SK-N-DZ (cell line): ENCODE data around the gene LIMS4. TPM values are rescaled to one million over a fixed set of nuclear protein-coding genes. Genes with fewer than 3 reads are reported as not detected.
"Not testable (repeated sequence)": the region's sequence is repeated elsewhere in the genome, so short reads cannot be mapped to it uniquely, and the experiment has no call there.

Source experiments
- DNase-seq: peaks from one replicate; pipeline ENCODE4 v3.0.0-alpha.2; 2015; ENCODE audit warnings: low spot score
- polyA plus RNA-seq, 2 experiments: library from polyadenylated mRNA; depleted of rRNA; stranded (reverse); fragments of >200 nt; gene quantifications; 2 replicates each; pipeline ENCODE4 v1.2.3, GENCODE V29; 2014

Gene LIMS4, protein sequence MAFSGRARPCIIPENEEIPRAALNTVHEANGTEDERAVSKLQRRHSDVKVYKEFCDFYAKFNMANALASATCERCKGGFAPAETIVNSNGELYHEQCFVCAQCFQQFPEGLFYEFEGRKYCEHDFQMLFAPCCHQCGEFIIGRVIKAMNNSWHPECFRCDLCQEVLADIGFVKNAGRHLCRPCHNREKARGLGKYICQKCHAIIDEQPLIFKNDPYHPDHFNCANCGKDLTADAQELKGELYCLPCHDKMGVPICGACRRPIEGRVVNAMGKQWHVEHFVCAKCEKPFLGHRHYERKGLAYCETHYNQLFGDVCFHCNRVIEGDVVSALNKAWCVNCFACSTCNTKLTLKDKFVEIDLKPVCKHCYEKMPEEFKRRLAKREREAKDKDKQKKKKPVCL
- not detected in 2 replicates for polyA plus RNA-seq (2014; cell fraction: cytosol; rRNA removed)
- polyA plus RNA-seq (2014; cell fraction: nucleus; rRNA removed) = not detected in 2 replicates

GRCh38 chr2:110472171-110473058, at the start of gene LIMS4:
Gene LIMS4, minus strand, starts transcription at chr2:110472816. Its CDS starts 38 bp downstream, at chr2:110472778.
- DNase-seq = not testable (repeated sequence)

DNA sequence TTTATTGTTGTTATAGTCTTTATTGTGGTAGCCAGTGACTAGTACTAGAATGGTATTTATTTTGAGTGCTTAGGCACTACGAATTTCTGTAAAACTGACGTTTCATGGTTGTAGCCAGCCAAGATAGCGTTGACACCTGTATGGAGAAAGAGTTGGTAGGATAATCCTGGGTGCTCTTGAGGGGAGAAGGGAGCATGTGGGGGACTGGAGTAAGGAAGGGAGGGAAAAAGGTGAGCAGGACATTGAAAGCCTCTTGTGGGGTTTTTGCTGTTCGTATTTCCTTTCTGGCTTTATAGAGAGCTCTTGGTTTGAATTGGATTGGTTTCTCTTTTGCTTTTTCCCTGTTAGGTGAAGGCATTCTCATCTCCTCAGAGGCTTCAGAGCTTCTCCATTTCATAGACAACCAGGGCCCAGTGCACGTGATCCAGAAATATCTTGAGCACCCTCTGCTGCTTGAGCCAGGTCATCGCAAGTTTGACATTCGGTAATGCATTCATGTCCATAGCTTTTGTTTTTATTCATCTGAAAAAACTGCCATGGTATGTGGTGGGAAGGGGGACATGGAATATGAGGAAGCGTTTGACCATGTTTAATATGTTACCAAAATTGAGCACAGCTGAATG, 27.2 kb upstream of the LIMS4 start:
- DNase-seq = not testable (repeated sequence)

DNA sequence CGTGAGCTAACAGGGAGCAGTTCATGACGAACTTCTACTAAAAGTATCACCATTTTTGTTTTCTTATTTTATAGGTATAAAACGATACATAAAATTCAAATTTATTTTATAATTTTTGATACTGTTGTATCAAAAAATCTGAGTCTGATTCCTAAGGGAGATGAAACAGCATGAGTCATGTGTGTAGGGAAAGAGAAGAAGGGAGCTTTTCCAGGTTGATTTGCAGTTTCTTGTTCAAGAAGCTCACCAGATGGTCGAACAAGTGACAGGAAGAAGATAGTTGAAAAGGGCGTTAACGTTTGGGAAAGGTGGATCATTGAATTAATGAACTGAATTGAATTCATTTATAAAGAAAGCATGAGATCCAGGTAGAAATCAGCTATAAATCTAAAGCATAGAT, 23.4 kb upstream of the LIMS4 start:
- not testable (repeated sequence) for DNase-seq

- not testable (repeated sequence) for DNase-seq
Measured at GRCh38 chr2:110494488-110494887, 21.9 kb upstream of the LIMS4 start.

- DNase-seq = not testable (repeated sequence)
Measured at GRCh38 chr2:110488991-110489390, 16.4 kb upstream of the LIMS4 start.

DNA sequence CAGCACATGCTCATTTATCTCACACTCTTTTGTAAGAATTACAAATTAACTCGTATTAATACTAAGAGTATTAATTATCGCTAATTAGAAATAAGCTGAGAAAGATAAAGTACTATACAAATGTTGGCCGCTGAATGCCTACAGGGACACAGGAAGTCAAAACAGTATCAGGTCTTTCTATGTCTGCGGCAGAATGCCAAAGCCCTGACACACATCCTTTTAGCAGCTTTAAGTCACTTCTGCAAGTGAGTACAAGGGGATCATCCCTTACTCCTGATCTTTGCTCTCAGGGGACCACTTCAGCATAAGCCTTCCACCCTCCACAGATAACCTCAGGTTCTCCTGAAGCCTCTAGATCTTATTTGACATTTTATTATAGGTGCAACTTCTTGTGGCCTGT, 10.1 kb upstream of the LIMS4 start:
- not testable (repeated sequence) for DNase-seq

- DNase-seq = not testable (repeated sequence)
Measured at GRCh38 chr2:110481200-110481599, 8.6 kb upstream of the LIMS4 start.

GRCh38 chr2:110480084-110480483, 7.5 kb upstream of the LIMS4 start:
- DNase-seq = not testable (repeated sequence)

DNA sequence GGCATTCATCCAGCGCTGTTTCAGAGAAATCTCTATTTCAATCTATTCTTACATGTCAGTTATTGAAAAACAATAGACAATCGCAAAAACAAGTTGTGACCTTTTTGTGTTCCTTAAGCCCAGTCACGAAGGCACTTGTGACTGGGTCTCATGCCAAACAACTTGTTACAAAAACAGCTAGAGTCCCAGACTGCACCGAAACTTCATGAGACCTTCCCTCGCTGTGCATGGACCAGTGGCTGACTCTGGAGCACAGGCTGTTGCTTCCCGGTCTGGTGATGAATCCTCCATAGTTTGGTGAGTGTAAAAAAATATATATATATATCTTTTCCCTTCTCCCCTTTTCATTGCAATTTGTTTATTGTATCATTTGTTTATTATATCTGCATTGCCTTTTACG, 4.8 kb upstream of the LIMS4 start:
- DNase-seq = not testable (repeated sequence)

GRCh38 chr2:110476952-110477351, 4.3 kb upstream of the LIMS4 start:
- not testable (repeated sequence) for DNase-seq

DNA sequence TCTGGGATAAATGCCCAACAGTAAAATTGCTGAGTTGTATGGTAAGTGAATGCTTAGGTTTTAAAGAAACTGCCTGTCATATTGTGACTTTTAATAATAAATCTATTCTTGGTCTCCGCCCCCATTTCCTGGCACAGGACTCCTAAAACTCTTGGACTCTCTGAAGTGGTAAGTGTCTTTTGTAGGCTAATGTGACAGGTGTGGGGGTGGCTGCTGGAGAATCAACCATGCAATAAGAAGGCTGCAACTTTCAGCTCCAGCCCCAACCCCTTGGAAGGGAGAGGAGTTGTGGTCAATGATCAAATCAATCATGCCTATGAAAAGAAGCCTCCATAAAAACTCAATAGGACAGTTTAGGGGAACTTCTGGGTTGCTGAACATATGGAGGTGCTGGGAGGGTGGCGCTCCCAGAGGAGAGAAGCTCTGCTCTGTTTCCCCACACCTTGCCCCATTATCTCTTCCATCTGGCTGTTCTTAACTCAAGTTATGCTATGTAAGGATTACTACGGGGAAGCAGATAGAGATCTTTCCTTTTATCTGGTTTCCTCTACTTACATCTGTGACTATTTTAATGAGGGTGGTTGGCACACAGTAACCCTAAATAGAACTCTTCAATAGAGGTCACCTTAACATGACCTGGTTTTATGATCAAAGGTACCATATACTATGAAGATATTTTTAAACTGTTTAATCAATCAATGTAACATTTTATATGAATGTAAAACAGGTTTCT, 3.2 kb upstream of the LIMS4 start:
- not testable (repeated sequence) for DNase-seq

DNA sequence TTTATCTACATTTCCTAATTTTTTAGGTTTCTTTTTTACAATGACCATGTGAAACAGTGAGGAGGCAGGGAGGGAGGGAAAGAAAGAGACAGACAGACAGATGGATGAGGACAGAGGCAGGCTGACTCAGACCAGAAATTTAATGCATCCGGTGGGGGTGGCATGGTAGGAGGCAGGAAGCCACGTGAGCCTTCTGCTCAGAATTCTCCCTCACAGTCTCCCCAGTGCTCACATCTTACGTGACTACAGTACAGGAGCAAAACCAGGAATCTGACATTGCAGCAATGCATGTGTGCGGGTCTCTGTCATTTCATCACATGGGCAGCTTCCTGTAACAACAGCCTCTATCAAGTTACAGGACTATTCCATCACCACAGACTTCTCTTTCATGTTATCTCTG, 2.3 kb upstream of the LIMS4 start:
- not testable (repeated sequence) for DNase-seq

DNA sequence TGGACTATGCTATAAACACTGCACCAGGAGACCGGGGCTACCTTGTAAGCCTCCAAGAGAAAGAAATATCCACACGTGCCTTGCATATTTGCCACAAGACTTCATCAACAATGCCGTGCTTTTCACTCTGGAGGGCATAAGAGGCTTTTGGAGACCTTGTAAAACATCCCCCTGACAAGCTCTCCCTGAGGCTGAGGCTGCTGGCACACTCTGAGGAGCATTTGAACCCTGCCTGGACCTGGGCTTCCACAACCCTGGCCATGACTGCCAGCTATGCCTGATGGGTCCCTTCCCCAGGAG, 393 bp upstream of the LIMS4 start:
- not testable (repeated sequence) for DNase-seq

- not testable (repeated sequence) for DNase-seq
Measured at GRCh38 chr2:110468921-110469320, 3.7 kb downstream of the LIMS4 start.

- DNase-seq = not testable (repeated sequence)
Measured at GRCh38 chr2:110465312-110465711, 7.3 kb downstream of the LIMS4 start.

GRCh38 chr2:110462458-110462857, 10.2 kb downstream of the LIMS4 start:
- DNase-seq = not testable (repeated sequence)

- not testable (repeated sequence) for DNase-seq
Measured at GRCh38 chr2:110460318-110460717, 12.3 kb downstream of the LIMS4 start.

DNA sequence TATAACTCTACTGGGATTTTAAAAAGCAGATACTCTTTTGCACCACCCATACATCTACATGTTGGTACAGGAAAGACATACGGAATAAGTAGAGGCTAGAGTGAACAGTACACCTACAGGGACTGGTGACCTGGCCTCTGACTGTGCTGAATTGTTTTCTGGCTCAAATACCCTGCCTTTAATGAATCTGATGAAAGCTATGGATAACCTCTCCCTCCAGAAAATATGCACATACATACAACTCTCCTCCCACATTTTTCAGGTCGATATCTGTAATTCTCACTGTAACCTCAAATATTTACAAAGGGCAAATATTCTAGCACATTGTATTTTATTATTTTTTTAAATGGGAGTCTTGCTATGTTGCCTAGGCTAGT, 15.4 kb downstream of the LIMS4 start:
- not testable (repeated sequence) for DNase-seq

DNA sequence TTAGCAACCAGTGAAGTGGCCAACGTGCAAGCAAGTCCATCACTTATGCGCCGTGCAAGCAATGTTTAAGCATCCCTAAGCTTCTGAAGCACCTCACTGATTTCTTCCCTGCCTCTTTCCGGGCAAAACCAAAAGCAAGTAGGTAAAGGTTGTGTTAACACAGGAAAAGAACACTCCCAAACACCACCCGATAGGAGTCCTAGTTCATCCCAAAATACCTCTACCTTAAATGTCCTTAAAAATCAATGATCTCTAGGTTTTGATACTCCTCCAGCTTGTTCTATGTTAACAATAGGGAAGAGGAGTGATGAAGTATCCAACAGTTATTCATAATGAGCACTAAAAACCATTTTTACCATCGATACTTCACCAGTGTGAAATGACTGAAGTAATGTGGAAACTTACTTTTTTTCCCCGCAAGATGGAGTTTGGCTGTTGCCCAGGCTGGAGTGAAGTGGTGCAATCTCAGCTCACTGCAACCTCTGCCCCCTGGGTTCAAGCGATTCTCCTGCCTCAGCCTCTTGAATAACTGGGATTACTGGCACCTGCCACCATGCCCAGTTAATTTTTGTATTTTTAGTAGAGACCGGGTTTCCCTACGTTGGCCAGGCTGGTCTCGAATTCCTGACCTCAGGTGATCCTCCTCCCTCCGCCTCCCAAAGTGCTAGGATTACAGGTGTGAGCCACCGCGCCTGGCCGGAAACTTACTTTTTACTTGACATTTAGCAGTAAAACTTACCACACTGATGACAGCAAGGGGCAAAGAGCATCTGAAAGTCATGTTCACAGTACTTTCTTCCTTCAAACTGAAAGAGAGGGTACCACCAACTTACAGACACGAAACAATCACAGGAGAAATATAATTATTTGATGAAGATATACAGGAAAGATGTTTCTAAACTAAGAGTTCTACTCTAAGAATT, 16.1 kb downstream of the LIMS4 start:
- not testable (repeated sequence) for DNase-seq

DNA sequence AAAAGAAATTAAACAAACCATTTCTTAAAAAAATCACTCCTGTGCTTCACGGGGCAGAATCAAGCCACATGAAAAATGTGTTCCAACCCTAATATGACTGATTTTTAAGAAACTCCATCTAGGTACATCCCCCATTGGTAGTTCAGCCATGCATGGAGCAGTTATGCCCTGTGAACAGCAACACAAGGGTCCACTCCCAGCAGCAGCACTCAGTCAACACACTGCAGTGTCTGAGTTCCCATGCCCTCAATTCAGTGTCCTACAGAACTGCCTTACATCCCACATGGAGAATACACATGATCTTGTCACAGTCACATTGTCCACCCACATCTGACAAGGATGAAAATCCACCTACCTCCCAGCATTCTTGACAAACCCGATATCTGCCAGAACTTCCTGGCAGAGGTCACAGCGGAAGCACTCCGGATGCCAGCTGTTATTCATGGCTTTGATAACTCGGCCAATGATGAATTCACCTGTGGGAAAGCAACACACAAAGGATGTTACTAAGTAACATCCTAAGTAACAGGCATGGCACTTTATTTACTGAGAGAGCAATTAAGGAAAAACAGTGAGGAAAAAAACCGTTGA, 17.4 kb downstream of the LIMS4 start:
- not testable (repeated sequence) for DNase-seq
